ENCODE results near the gene CTH.
"Not testable (repeated sequence)": the region's sequence is repeated elsewhere in the genome, so short reads cannot be mapped to it uniquely, and the experiment has no call there.

Gene CTH

DNA sequence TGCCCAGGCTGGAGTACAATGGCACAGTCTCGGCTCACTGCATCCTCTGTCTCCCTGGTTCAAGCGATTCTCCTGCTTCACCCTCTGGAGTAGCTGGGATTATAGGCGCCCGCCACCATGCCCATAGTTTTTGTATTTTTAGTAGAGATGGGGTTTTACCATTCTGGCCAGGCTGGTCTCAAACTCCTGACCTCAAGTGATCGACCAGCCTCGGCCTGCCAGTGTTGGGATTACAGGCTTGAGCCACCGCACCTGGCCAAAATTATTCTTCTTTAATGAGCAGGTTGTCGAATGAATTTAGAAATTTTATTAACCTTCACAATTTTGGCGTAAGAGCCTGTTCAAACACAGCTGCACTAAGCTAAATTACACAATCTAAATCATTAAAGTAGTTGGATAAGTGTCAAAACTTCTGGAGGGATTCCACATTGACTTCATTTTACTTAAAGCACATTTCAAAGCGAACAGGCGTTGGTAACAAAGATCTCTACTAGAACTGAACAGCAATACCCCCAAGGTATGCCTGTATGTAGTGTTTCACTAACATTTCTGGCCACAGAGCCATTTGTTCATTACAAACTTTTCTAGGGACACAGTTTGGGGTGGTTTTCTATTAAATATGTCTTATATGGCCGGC is 5.2 kb upstream of the CTH start:
- no peak for DNase-seq (ENCODE audit: low spot score)
- FAIRE-seq: no peak

DNA sequence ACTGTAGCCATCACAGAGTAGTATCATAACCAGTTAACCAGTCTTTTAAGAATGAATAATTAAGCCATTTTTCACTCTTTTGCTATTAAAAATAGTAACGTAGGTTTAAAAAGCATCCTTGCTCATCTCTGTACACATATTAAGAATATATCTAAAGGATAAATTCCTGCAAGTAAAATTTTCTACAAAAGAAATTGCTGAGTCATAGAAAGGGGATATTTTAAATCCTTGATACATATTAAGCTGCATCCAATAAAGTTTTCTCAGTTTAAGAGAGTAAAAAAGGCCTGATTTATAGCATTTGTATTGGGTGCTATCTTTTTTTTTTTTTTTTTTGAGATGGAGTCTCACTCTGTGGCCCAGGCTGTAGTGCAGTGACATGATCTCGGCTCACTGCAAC is 1.9 kb upstream of the CTH start:
- FAIRE-seq (no peak), DNase-seq (ENCODE audit: low spot score) (no peak)

DNA sequence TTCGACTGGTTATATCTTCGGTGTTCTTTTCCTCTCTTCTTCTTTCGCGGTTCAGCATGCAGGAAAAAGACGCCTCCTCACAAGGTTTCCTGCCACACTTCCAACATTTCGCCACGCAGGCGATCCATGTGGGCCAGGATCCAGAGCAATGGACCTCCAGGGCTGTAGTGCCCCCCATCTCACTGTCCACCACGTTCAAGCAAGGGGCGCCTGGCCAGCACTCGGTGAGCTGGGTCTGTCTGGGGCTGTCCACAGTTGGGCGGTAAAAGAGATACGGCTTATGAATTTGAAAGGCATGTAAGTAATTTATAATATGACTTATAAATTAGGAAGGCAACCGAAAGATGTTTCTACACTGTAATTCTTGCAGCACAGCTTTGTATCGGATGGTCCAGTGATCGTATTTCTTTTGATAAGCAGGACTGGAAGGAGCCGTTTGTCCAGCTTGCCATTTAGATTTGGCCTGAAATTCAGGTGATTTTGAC is 334 bp downstream of the CTH start:
- FAIRE-seq (no peak), DNase-seq (ENCODE audit: low spot score) (no peak)

DNA sequence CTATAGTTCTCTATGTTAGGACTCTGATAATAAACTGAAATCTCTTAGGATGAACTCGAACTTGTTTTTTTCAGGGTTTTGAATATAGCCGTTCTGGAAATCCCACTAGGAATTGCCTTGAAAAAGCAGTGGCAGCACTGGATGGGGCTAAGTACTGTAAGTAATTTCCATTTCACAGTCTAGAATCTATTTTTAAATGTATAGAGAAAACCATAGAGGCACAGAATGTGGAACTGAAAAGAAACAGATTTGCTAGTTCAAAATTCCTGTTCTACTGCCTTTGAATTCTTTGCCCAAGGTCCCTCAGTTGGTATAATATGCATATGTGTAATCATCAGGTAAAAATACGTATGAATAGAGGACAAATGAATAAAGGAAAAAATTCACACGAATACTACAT is 4.8 kb downstream of the CTH start:
- no peak for FAIRE-seq

DNA sequence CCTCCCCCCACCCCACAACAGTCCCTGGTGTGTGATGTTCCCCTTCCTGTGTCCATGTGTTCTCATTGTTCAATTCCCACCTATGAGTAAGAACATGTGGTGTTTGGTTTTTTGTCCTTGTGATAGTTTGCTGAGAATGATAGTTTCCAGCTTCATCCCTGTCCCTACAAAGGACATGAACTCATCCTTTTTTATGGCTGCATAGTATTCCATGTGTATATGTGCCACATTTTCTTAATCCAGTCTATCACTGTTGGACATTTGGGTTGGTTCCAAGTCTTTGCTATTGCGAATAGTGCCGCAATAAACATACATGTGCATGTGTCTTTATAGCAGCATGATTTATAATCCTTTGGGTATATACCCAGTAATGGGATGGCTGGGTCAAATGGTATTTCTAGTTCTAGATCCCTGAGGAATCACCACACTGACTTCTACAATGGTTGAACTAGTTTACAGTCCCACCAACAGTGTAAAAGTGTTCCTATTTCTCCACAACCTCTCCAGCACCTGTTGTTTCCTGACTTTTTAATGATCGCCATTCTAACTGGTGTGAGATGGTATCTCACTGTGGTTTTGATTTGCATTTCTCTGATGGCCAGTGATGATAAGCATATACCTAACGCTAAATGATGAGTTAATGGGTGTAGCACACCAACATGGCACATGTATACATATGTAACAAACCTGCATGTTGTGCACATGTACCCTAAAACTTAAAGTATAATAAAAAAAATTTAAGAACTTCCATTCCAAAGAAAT is 8.1 kb downstream of the CTH start:
- FAIRE-seq; DNase-seq (ENCODE audit: low spot score): not testable (repeated sequence)

More for the DNA sequence above, 4.8 kb downstream of the CTH start:
- DNase-seq (ENCODE audit: low spot score): no peak

DNA sequence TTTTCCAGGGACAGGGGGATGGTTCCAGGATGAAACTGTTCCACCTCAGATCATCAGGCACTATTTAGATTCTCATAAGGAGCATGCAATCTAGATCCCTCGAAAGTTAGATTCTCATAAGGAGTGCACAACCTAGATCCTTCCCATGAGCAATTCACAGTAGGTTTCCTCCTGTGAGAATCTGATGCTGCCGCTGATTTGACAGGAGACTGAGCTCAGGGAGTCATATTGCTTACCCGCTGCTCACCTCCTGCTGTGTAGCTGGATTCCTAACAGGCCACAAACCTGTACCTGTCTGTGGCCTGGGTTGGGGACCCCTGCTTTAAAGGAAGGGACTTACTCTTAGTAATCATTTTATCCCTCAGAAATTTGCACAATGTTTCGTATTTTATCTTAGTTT is 9.3 kb downstream of the CTH start:
- FAIRE-seq (no peak), DNase-seq (ENCODE audit: low spot score) (no peak)

DNA sequence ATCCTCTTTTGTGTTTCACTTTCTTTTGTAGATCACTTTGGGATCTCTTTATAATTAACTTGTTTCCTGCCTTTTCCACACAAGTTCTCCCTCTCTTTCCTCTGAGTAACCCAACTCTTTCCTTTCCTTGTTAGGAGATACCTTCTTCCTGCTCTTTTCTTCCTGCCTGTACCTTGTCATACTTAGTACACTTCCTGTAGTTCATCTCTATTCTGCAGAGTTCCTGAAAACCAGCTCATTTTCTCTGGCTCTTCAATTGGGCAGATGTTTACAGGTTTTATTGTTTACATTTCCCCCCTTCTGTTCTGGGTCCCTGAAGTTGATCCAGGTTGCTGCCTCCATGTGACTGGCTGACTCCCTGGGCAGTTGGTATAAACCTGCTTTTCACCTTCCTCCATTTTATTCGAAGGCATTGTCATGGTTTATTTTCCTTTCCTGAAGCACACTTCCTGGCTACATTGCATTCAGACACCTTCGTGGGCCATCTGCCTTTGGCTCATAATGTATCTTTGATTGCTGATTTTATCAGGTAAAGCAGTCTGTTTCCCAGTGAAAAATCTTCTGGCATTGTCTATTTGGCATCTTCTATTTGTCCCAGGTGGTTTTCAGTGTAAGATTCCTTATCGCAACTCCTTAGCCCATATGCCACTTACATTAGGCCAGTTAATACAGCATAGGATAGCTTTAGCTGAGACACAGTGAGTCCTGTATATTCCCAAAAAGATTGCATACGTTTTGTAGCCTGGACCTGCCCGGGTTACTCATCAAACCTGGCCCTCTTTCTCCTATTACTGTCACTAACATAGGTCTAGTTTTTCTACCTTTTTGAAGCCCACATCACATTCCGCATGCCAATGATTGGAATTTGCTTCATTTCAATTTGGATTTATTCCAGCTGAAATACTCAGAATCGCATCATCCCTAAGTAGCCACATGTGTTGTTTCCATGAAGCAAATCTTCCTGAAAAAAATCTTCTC is 15.4 kb downstream of the CTH start:
- DNase-seq (ENCODE audit: low spot score): no peak
- no peak for FAIRE-seq

DNA sequence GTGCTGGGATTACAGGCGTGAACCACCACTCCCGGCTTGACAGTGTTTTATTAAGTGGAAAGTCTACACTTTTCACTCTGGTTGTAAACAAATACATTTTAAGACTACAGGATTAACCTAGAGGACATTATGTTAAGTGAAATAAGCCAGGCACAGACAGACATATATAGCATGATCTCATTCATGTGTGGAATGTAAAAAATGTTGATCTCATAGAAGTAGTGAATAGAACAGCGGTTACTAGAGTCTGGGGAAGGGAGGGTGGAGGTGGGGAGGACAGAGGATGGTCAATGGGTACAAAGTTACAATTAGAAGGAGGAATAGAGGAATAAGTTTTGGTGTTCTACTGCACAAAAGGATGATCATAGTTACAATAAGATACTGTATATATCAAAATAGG is 16.9 kb downstream of the CTH start:
- FAIRE-seq (no peak), DNase-seq (ENCODE audit: low spot score) (no peak)

DNA sequence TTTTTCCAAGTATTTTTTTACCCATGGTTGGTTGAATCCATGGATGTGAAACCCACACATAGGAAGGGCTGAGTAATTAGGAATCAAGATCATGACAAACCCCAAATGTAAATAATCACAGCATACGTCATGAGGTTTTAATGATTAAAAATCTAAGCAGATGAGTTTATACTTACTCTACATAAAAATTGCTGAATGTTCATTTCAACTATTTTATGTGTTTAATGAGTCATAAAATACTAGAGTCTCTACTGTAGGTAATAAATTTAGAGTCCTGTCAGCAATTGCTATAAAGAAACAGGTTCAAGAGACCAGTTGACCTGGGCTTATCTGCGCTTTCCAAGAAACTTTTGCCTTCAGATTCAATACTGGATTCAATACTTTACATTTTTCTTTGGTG is 18.2 kb downstream of the CTH start:
- peak; percentile 33 for DNase-seq (ENCODE audit: low spot score)
- peak; percentile 53 for FAIRE-seq

DNA sequence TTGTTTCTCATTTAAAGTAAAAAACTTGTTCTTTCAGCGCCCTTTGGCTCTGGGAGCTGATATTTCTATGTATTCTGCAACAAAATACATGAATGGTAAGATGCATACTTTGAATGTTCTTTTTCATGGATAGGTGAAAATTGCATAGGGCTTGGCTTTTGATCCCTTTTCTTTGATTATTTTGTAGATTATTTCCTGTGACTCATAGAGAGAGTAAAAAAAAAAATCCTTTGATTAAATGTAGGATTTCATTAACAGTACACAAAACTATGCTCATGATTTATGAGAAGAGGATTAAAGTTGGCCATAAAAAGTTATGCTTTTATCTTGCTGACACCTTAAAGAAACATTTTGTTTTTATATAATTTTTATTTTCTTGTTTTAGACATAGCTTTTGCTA is 18.7 kb downstream of the CTH start:
- FAIRE-seq: no peak
- no peak for DNase-seq (ENCODE audit: low spot score)

DNA sequence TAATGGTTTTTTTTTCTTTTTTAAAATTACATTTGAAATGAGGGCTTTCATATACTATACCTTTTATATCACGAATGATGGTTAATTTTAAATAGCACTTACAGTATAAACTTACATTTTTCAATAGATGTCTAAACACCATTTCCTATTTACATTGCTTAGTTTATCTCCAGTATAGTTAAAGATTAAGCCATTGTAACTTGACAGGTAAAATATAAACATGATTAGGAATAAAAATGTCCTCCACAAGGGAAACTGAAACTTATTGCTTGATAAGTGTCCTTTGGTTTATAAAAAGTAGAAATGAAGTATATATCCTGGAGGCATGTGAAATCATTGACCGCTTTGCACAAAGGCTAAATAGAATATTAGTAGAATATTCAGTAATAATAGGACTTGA is 20.2 kb downstream of the CTH start:
- FAIRE-seq (peak; percentile 7), DNase-seq (ENCODE audit: low spot score) (no peak)

DNA sequence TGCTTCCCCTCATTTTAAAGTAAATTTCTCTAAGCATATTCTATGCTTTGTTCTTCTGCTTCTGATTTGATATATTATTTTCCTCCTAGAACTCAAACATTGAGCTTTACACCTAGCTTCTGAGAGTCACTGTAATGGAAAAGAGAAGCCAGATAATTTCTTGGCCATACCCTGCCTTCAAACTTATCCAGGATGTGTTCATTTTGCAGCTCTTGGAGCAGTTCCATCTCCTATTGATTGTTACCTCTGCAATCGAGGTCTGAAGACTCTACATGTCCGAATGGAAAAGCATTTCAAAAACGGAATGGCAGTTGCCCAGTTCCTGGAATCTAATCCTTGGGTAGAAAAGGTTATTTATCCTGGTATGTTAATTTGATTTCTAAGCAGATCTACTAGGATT is 20.8 kb downstream of the CTH start:
- no peak for FAIRE-seq
- no peak for DNase-seq (ENCODE audit: low spot score)

DNA sequence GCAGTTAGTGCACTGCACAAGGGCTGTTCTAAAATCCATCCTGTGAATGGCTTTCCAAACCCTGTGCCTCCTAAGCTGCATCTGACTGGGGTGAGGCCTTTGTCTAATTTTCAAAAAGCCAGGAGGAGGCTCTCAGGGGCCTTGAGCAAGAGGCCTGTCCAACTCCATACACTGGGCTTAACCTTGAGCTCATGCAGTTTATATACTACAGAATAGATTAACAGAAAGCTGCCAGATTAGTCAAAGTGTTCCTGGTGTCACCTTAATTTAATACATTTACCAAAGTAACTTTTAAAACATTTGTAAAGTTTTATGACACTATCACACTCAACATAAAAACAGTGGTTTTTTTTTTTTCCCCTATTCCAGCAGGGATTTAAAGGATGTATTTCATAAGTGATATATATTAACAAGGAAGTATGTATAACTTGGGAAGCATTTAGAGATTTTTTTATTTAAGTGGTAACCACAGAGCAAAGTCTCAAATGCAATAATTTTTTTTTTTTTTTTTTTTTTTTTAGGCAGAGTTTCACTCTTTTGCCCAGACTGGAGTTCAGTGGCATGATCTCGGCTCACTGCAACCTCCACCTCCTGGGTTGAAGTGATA is 23.3 kb downstream of the CTH start:
- FAIRE-seq (no peak), DNase-seq (ENCODE audit: low spot score) (no peak)

DNA sequence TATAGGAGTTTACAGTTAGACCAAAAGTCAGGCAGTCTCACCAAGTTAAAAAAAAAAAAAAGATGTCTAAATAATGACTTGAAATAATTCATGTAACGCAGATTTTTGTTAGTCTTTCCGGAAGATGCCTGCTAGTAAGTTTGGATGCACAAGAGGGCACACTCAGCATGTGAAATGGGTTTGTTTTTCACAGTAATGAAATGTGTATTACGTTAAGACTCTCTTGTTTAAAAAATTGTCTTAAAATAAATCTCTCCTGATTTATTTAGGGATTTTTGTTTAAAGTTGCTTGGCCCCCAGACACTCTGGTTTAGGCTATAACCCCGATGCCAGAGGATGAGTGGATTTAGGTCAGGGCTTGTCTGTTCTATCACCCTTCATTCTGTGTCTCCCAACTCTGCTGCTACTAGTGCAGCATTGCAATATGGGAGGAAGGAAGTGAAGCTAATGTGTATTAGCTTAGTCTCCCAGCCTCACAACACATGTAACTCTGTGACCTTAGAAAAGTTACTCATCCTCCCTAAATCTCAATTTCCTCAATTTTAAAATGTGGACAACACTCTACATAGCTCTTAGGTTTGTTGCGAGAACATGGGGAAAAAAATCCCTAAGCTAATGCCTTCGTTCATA is 25.7 kb downstream of the CTH start:
- FAIRE-seq (no peak), DNase-seq (ENCODE audit: low spot score) (no peak)

DNA sequence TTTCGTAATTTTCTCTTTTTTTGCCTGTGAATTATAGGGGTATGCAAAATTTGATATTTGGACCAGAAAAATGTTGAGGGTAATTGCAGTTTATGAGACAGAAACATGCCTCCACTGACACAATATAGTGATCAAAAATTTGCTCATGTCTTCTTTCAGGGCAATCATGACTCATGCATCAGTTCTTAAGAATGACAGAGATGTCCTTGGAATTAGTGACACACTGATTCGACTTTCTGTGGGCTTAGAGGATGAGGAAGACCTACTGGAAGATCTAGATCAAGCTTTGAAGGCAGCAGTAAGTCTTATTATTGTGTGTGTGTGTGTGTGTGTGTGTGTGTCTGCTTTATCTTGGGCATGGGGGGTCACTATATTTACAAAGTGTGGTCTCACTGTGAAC is 27.5 kb downstream of the CTH start:
- DNase-seq (ENCODE audit: low spot score): no peak
- no peak for FAIRE-seq

DNA sequence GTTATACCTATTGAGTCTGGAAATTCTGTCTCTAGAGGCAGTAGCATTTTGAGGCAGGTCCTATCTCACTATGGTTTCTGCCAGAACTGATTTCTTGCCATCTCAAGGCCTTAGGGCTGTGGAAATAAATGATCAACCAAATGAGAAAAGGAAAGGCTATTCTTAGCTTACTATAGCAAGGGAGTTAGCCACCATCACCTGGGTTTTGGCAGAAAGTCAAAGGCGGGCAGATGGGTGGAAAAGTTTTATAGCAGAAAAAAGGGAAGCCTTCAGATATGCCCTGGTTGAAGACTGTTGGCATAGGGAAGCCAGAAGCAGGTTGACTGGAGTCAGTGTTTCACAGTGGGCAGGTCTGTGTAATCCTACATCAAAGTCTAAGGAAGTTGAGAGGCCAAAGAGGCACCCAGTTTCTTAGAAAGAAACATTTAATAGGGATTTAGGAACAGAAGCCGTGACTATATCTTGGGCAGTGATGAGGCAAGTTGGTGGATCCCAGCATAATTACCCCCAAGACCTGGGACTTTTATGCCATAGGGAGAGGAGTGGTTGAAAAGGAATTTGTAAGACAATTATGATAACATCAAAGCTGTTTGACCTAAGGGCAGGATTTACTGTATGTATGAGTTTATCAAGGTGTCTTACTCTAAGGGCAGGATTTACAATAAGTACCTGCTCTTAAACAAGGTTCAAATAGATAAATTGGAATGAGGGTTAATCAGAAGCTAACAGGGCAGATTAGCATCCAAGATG is 29.7 kb downstream of the CTH start:
- DNase-seq (ENCODE audit: low spot score) (no peak), FAIRE-seq (peak; percentile 35)

DNA sequence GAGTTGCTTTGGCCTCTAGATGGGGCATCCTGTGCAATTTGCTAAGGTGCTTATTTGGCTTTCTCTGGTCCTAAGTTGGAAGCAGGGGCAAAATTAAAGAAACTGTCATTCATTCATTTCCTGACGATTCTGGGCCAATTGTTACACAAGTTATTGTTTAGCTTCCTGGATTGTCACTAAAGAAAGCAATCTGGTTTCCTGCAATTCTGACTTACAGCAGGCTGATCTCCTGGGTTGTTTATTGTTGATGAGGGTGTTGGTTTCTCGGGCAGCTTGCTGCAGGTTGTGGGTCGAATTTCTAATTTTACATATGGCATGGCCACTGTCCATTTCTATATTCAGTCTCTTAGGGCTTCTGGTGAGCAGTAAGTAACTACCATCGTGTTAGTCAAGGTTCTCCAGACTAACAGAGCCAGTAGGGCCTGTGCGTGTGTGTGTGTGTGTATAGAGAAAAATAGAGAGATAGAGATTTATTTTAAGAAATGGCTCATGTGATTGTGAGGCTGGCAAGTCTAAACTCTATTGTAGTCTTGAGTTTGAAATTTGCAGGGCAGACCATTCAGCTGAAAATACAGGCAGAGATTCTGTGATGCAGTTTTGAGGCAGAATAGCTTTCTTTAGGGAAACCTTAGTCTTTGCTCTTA is 30.4 kb downstream of the CTH start:
- DNase-seq (ENCODE audit: low spot score) (no peak), FAIRE-seq (no peak)

DNA sequence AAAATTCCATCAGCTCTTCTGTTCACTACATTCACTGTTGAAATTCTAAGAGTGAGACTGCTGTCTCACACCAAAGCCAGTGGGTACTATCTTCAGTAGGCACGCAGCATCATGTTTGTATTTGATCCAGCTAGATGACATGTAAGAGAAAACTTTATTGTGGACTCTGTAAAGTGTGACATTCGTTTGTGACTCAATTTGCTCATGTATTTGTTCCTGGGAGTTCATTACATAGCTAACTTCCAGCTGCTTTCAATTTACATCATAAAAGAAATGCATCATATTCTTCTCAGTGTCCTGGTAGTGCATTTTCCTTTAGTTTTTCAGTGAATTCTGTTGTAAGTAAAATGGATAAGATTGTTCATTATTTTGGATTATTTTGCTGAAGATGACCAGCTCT is 31.4 kb downstream of the CTH start:
- no peak for FAIRE-seq
- DNase-seq (ENCODE audit: low spot score): no peak

DNA sequence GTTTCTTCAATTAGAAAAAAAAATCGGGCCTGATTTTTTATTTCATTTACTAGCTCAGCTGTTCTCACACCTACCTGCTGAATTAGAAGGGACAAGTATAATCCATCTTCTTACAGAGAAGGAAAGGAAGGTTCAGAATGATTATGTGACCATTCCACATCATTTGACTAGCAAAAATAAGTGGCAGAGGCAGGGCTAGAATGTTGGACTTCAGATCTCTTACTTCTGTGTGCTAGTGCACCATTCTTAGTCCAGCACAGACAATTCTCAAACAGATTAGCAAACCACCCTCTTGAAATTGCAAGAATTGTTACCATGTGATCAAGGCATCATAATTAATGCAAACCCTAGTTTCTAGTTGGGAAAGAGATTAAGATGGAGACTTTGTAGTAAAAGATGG is 32.7 kb downstream of the CTH start:
- FAIRE-seq: no peak
- DNase-seq (ENCODE audit: low spot score): no peak

DNA sequence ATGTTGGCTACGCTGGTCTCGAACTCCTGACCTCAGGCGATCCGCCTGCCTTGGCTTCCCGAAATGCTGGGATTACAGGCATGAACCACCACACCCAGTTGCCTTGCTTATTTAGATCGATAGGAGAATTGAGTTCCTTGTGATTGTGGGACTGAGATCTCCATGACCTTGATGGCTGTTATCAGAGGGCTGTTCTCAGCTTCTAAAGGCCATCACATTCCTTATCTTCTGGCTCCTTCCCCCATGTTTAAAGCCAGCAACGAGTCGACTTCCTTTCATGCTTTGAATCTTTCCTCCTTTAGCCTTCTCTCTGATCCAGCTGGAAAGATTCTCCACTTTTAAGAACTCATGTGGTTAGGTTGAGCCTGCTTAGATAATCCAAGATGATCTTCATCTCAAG is 38.0 kb downstream of the CTH start:
- no peak for DNase-seq (ENCODE audit: low spot score)
- FAIRE-seq: no peak

Data from RCC 7860 (cell line).